ENCODE results near the gene GNG7. TPM values are rescaled to one million over a fixed set of nuclear protein-coding genes. Genes with fewer than 3 reads are reported as not detected.
"Not testable (repeated sequence)": the region's sequence is repeated elsewhere in the genome, so short reads cannot be mapped to it uniquely, and the experiment has no call there.

The GNG7 gene
- total RNA-seq, 1 experiment from 2014 or later: 1.1 TPM

DNA sequence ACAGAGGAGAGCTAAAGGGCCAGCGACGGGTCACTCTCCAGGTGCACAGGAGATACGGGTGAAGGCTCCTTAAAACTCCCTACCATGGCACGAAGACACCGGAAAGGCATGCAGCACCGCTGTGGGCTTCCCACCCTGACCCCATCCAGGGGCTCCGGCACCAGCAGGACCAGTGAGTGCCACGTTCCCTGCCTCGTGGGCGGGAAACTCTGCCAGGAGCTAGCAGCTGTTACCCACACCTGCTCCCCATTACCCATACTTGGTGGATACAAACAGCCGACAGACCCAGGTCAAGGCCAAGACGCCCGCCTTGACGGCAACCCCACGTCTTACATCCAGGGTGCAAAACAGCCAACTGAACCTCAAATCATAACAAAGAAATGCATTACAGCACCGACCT lies 56.7 kb downstream of the GNG7 start:
- BruUV-seq (replicated peaks): no TSS peak
- Histone ChIP-seq H3K9me3 (ENCODE audit: low read length) (no peaks in the 10 kb centered on the region), H2AFZ (ENCODE audit: low read length) (no peak overlapping the region), H3K36me3 (ENCODE audit: low read depth, low read length) (no peaks in the 10 kb centered on the region), H3K4me1 (ENCODE audit: insufficient read depth, low read length) (no peaks in the 10 kb centered on the region), H4K20me1 (ENCODE audit: low read length) (no peaks in the 10 kb centered on the region), H3K27ac (ENCODE audit: low read length) (no peak overlapping the region), H3K27me3 (ENCODE audit: low read length) (no peaks in the 10 kb centered on the region), H3K79me2 (ENCODE audit: low read length) (no peaks in the 10 kb centered on the region), H3F3A (ENCODE audit: low read length, unreplicated experiment) (no peaks in the 10 kb centered on the region), H3K4me2 (ENCODE audit: low read length) (no peak overlapping the region), H3K4me3 (ENCODE audit: low read length) (no peak overlapping the region), H3K9ac (ENCODE audit: low read length) (no peak overlapping the region), H3K9me2 (replicated peaks; ENCODE audit: low read length) (no peaks in the 10 kb centered on the region)
- no peak for ATAC-seq
- TF ChIP-seq, protein P1, sequence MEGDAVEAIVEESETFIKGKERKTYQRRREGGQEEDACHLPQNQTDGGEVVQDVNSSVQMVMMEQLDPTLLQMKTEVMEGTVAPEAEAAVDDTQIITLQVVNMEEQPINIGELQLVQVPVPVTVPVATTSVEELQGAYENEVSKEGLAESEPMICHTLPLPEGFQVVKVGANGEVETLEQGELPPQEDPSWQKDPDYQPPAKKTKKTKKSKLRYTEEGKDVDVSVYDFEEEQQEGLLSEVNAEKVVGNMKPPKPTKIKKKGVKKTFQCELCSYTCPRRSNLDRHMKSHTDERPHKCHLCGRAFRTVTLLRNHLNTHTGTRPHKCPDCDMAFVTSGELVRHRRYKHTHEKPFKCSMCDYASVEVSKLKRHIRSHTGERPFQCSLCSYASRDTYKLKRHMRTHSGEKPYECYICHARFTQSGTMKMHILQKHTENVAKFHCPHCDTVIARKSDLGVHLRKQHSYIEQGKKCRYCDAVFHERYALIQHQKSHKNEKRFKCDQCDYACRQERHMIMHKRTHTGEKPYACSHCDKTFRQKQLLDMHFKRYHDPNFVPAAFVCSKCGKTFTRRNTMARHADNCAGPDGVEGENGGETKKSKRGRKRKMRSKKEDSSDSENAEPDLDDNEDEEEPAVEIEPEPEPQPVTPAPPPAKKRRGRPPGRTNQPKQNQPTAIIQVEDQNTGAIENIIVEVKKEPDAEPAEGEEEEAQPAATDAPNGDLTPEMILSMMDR (conservative IDR thresholded peaks at IDR 0.05; ENCODE audit: low read depth, low read length): no peak
- TF ChIP-seq EZH2phosphoT487 (IDR thresholded peaks at IDR 0.05; ENCODE audit: borderline replicate concordance, low read length): no peak
- no peak for TF ChIP-seq EZH2 (IDR thresholded peaks at IDR 0.05; ENCODE audit: low read length, unreplicated experiment)
- POLR2A ChIA-PET (ENCODE audit: unreplicated experiment): no interaction called here
- intact Hi-C loops (cut with micrococcal nuclease): no loop called here
- CTCF ChIA-PET: interaction anchor here (0.6 kb wide), 2 partner anchors 46 to 148 kb away, joined by 3 read pairs; no protein-coding TSS in a partner anchor
- no peak for DNase-seq

DNA sequence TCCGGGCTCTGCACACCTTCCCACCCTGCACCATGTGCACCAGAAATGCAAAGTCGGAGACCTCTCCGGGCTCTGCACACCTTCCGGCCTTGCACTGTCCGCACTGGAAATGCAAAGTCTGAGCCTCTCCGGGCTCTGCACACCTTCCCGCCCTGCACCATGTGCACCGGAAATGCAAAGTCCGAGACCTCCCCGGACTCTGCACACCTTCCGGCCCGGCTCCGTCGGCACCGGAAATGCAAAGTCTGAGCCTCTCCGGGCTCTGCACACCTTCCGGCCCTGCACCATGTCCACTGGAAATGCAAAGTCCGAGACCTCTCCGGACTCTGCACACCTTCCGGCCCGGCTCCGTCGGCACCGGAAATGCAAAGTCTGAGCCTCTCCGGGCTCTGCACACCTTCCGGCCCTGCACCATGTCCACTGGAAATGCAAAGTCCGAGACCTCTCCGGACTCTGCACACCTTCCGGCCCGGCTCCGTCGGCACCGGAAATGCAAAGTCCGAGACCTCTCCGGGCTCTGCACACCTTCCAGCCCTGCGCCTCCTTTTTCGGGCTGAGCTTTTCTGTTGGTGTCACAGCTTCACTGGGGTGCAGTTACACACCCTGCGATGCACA lies 59.3 kb downstream of the GNG7 start:
- intact Hi-C loops (cut with micrococcal nuclease); H3K27me3 ChIP-seq (ENCODE audit: low read length); CTCF ChIA-PET; H3F3A ChIP-seq (ENCODE audit: low read length, unreplicated experiment); H3K4me2 ChIP-seq (ENCODE audit: low read length); H3K9me3 ChIP-seq (ENCODE audit: low read length); POLR2A ChIA-PET (ENCODE audit: unreplicated experiment); BruUV-seq (replicated peaks); H3K9me2 ChIP-seq (replicated peaks; ENCODE audit: low read length); H2AFZ ChIP-seq (ENCODE audit: low read length); DNase-seq; H3K27ac ChIP-seq (ENCODE audit: low read length); H3K79me2 ChIP-seq (ENCODE audit: low read length); H3K9ac ChIP-seq (ENCODE audit: low read length); ATAC-seq; H3K4me3 ChIP-seq (ENCODE audit: low read length); H3K36me3 ChIP-seq (ENCODE audit: low read depth, low read length); H3K4me1 ChIP-seq (ENCODE audit: insufficient read depth, low read length); H4K20me1 ChIP-seq (ENCODE audit: low read length): not testable (repeated sequence)

- intact Hi-C loops (cut with micrococcal nuclease): no loop called here
- BruUV-seq (replicated peaks): no TSS peak
- POLR2A ChIA-PET (ENCODE audit: unreplicated experiment): no interaction called here
- DNase-seq: no peak
- Histone ChIP-seq H3K9ac (ENCODE audit: low read length) (no peak overlapping the region), H3K79me2 (ENCODE audit: low read length) (no peaks in the 10 kb centered on the region), H3K9me3 (ENCODE audit: low read length) (no peaks in the 10 kb centered on the region), H3K4me2 (ENCODE audit: low read length) (no peak overlapping the region), H3K36me3 (ENCODE audit: low read depth, low read length) (no peaks in the 10 kb centered on the region), H3F3A (ENCODE audit: low read length, unreplicated experiment) (no peaks in the 10 kb centered on the region), H3K27me3 (ENCODE audit: low read length) (no peaks in the 10 kb centered on the region), H3K27ac (ENCODE audit: low read length) (no peak overlapping the region), H2AFZ (ENCODE audit: low read length) (no peak overlapping the region), H4K20me1 (ENCODE audit: low read length) (no peaks in the 10 kb centered on the region), H3K4me1 (ENCODE audit: insufficient read depth, low read length) (peaks cover 5% of the 10 kb centered on the region; the same call in 1 of the 2 replicates), H3K9me2 (replicated peaks; ENCODE audit: low read length) (no peaks in the 10 kb centered on the region), H3K4me3 (ENCODE audit: low read length) (no peak overlapping the region)
- no peak for ATAC-seq
- CTCF ChIA-PET: no interaction called here
- no peak for TF ChIP-seq EZH2phosphoT487 (IDR thresholded peaks at IDR 0.05; ENCODE audit: borderline replicate concordance, low read length)
- TF ChIP-seq, protein P1 (conservative IDR thresholded peaks at IDR 0.05; ENCODE audit: low read depth, low read length): no peak
- TF ChIP-seq EZH2 (IDR thresholded peaks at IDR 0.05; ENCODE audit: low read length, unreplicated experiment): no peak
Measured at GRCh38 chr19:2641332-2641698, 61.2 kb downstream of the GNG7 start.
